Measurements from ENCODE around the gene COX8C.

DNA sequence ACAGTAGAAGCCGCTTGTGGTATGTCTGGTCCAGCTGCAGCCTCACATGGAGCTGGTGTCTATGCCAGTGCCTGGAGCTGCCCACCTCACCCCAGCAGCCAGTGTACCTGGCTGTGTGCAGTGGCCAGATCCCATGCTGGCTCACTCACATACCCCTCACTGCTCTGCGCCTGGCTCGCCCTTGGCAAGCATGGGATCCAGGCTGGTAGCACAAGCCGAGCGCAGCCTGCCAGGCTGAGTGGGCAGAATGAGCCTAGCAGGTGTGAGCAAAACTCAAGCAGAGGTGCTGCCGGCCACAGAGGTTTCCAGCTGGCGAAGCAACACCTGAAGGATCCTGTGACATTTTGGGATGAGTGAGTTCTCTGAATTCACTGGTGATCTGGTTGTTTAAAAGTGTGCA lies 9.1 kb upstream of the COX8C start:
- no peak for TF ChIP-seq EHMT2 (IDR thresholded peaks at IDR 0.05; ENCODE audit: low read depth)
- TF ChIP-seq, protein P1, sequence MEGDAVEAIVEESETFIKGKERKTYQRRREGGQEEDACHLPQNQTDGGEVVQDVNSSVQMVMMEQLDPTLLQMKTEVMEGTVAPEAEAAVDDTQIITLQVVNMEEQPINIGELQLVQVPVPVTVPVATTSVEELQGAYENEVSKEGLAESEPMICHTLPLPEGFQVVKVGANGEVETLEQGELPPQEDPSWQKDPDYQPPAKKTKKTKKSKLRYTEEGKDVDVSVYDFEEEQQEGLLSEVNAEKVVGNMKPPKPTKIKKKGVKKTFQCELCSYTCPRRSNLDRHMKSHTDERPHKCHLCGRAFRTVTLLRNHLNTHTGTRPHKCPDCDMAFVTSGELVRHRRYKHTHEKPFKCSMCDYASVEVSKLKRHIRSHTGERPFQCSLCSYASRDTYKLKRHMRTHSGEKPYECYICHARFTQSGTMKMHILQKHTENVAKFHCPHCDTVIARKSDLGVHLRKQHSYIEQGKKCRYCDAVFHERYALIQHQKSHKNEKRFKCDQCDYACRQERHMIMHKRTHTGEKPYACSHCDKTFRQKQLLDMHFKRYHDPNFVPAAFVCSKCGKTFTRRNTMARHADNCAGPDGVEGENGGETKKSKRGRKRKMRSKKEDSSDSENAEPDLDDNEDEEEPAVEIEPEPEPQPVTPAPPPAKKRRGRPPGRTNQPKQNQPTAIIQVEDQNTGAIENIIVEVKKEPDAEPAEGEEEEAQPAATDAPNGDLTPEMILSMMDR (IDR thresholded peaks at IDR 0.05): no peak
